ENCODE data around the gene GBP6.
"Not testable (repeated sequence)": the region's sequence is repeated elsewhere in the genome, so short reads cannot be mapped to it uniquely, and the experiment has no call there.

The GBP6 gene

GRCh38 chr1:89363638-89364536 is at the start of gene GBP6:
GBP6 (plus strand) TSS chr1:89364059; CDS start chr1:89368552, 4,493 bp downstream.
- DNase-seq, result no peak

GRCh38 chr1:89322402-89322801 is 41.5 kb upstream of the GBP6 start:
- no peak for DNase-seq

- DNase-seq, result no peak
These were observed 32.0 kb upstream of the GBP6 start for GRCh38 chr1:89331890-89332289.

DNA sequence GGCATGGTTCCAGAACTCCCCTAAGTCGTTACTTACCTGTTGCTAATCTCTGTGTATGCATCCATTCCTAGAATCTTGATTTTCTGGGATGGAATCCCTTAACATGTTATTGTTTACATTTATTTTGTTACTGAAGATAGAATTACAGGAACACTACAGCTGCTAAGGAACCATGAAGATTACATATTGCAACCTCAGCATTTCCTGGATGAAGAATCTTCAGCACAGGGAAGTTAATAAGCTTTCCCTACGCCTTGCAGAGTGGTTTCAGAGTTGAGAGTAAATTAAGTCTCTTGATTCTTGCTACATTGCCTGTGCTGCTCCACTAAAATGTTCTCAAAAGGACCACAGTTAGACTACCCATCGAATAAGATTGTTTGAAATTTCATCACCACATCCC is 31.4 kb upstream of the GBP6 start:
- no peak for DNase-seq

DNA sequence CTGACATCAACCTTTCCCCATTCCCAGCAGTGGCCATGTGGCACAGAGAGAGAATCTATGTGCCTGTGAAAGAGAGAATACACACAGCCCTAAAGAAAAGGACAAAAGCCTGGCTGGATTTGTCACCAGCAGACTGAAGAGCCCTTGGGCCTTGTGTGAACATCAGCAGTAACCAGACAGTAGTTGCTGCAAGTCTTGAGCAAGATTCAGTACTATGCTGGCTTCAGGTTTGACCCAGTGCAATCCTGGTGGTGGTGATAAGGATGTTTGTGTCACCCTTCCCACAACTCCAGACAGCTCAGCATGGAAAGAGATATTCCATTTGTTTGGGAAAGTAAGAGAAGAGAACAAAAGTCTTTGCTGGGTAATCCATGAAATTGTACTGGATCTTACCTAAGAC is 28.4 kb upstream of the GBP6 start:
- DNase-seq, result no peak

- no peak for DNase-seq
These were observed 26.0 kb upstream of the GBP6 start for GRCh38 chr1:89337903-89338302.

GRCh38 chr1:89339039-89339438 is 24.8 kb upstream of the GBP6 start:
- DNase-seq, result no peak

- DNase-seq, result not testable (repeated sequence)
These were observed 18.4 kb upstream of the GBP6 start for GRCh38 chr1:89345479-89345878.

DNA sequence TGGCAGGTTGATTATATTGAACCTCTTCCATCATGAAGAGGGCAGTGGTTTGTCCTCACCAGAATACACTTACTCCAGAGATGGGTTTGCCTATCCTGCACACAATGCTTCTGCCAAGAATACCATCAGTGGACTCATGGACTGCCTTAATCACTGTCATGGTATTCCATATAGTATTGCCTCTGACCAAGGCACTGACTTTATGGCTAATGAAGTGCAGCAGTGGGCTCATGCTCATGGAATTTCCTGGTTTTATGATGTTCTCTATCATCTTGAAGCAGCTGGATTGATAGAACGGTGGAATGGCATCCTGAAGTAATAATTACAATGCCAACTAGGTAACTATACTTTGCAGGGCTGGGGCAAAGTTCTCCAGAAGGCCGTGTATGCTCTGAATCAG is 16.6 kb upstream of the GBP6 start:
- no peak for DNase-seq

- DNase-seq, result no peak
These were observed 13.6 kb upstream of the GBP6 start for GRCh38 chr1:89350298-89350697.

DNA sequence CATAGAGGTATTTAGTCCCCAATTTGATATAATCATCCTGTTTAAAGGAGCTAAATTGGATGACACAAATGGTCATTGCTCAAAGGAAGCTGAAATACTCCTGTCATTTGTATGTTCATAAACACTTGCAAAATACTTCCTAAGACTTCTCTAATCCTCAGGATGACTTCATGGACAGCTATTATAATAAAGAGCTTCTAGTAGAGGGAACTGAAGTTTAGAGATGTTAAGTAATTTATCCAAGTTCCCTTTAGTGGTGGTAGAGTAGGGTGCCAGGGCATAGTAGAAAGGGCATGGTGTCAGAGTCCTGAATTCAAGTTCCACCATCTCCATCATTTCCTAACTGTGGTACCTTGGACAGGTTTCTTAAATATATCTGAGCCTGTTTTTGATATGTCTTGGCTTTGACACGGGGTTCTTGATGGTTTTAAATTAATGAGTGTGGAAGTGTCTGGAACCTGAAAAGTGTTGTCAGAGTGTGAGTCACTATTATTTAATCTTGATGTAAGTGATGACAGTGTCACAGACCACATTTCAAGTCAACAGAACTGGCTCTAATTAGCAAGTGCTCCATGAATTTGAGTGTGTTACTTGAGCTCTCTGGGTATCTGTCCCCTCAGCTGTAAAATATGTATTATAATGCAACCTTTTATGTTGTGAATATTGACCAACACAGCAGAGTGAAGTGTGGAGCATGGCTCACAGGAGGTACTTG is 12.1 kb upstream of the GBP6 start:
- no peak for DNase-seq

DNA sequence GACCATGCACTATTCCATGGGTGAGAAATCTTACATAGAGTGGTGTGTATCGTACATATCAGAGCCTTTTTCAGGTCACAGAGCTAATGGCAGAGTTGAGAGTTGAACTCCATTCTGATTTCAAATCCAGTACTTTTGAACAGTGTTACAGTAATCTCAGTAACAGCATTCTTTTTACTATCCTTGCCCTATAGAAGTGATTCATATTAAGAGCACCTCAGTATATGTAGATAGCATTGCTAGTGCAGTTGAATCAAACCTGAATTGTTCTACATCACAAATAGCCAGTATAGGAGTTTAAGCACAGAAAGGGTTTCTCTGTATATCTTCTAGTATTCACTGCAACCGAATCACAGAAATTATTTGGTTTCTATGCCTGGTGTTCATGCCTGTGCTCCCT is 11.4 kb upstream of the GBP6 start:
- DNase-seq, result no peak

- no peak for DNase-seq
These were observed 9.7 kb upstream of the GBP6 start for GRCh38 chr1:89354205-89354604.

- DNase-seq, result no peak
These were observed 8.8 kb upstream of the GBP6 start for GRCh38 chr1:89355056-89355455.

DNA sequence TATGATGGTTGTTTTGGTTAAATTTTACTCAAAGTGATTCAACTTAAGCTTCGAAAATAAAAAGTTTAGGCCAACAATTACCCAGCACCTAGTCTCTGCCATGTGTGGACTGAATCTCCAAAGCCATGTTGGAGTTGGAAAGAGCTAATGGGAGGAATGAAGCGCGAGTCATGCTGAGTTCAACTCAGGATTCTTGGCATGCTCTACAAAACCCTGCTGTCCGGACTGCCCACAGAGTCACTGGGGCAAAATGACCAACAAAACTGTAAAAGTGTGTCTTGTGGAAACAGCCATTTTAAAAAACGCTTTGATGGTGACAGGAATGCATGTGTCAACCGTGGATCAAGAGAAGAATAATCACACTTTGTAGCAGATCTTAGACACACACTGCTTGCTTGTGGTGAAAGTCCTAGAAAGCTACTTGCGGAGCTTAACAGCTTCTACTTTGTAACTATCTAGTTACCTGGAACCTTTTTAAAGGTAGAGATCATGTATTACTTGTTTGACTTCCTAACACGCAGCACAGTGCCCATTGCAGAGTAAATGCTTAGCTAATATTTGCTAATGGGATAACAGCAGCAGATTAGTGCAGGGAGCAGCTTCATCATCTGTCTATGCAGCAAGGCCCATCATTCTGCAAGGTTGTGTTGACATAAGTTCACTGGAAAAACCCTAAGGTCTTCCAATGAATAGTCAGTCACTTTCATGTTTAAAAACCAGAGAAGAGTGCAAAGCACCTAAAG is 7.0 kb upstream of the GBP6 start:
- DNase-seq, result no peak

DNA sequence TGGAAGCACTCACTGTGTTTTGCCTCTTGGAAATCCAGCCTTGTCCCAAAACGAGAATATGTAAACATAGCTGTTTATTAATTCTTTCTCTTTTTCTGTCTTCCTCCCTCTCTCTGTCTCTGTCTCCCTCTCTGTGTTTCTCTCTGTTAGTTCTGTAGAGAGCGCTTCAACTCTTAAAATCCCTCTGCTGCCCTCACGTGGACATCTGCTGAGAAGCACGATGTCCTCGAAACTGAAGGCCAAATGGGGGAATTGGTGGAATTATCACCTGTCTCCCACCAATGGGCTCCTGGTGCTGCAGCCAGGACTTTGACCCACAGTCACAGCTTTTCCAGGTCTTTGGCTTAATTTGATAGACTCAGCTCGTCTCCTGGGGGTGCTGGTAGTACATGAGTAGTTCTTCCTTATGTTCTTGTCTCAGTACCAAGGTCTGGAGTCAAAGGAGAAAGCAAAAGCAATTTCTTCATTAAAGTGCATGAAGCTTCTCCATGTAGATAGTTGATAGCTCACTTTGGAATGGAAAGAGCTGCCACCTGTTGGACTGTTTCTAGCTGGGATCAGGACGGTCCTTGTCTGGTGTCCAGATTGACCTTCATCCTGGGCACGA is 5.5 kb upstream of the GBP6 start:
- peak in 48 of 56 donors; percentile 1 to 82 (median 24) for DNase-seq

DNA sequence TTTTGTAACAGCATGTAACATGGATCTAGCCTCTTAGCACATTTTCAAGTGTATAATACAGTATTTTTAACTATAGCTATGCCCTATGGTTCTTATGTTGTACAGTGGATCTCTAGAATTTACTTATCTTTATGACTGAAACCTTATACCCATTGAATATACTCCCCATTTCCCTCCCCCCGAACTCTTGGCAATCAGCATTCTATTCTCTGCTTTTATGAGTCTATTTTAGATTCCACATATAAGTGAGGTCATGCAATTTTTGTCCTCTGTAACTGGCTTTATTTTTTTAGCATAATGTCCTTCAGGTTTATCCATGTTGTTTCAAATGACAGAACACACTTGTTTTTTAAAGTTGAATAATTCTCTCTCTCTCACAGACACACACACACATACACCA is 3.1 kb upstream of the GBP6 start:
- no peak for DNase-seq

DNA sequence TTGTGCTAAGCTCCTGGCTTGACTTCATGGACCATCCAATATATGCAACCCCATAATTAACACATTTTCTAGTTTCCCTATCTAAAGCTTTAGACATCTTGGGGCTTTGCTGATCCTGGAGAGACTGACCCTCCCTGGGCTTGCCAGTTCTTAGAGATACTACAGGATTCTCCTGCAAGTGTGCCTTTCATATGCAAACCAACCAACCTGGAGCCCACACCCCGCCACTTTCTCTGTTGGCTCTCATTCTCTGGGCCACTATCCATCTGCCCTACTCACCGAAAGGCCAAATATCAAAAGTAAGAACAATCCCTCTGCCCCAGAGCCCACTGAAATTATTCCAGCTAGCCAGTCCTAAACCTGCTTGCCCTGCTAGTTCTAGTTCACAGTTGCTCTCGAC is 2.2 kb upstream of the GBP6 start:
- no peak for DNase-seq

DNA sequence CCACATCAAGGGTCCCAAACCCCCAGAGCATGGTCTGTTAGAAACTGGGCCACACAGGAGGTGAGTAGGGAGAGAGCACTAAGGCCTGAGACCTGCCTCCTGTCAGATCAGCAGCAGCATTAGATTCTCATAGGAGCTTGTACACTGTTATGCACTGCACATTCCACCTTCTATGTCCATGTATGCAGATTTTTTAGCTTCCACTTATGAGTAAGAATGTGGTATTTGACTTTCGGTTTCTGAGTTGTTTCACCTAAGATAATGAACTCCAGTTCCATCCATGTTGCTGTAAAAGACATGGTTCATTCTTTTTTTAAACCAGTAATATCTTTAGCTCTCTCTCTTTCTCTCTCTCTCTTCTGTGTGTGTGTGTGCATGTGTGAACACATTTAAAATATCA is 663 bp upstream of the GBP6 start:
- no peak for DNase-seq

GRCh38 chr1:89364954-89365550 is 1.2 kb downstream of the GBP6 start:
- no peak for DNase-seq

DNA sequence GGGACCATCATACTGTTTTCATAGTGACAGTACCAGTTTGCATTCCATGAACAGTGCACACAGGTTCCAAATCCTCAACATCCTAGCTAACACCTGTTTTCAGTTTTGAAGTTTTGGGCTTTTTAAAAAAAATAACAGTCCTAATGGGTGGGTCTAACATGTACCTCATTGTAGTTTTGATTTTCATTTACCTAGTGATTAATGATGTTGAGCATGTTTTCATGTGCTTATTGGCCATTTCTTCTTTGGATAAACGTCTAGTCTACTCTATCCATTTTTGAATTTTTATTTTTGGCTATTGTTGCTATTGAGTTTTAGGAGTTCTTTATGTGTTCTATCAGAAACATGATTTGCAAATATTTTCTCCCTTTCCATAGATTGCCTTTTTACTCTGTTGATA is 3.4 kb downstream of the GBP6 start:
- DNase-seq, result no peak

Data from nucleus accumbens (tissue), 56 donors.